GM18867 (cell line): Measurements from ENCODE around the gene NAPG.
A peak's percentile ranks its signal among the peaks of the same experiment; 100 is the strongest.
"Not testable (repeated sequence)": the region's sequence is repeated elsewhere in the genome, so short reads cannot be mapped to it uniquely, and the experiment has no call there.

Experiments used
- ATAC-seq: cut with Tn5 transposase; IDR thresholded peaks from one replicate; pipeline ENCODE4 v1.9.1; 2021; ENCODE audit warnings: mild to moderate bottlenecking, moderate library complexity; ENCODE audit not compliant: unreplicated experiment

Gene NAPG

DNA sequence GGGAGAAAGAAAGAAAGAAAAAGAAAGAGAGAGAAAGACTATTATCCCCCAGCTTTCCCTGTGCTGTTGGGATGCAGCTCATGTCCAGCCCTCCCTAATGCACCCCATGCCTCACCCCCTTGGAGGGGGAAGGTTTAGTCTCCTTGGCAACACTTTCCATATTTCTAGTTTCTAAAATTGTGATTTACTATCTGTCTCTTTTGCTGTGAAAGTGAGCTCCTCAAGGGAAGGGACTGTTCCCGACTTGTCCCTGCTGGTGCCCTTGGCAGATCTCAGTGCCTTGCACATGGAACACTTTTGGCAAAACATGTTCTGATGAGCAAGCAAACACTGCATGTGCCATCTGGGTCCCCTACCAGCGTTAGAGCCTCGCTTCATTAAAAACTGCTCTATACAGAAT is 11.7 kb upstream of the NAPG start:
- no peak for ATAC-seq

DNA sequence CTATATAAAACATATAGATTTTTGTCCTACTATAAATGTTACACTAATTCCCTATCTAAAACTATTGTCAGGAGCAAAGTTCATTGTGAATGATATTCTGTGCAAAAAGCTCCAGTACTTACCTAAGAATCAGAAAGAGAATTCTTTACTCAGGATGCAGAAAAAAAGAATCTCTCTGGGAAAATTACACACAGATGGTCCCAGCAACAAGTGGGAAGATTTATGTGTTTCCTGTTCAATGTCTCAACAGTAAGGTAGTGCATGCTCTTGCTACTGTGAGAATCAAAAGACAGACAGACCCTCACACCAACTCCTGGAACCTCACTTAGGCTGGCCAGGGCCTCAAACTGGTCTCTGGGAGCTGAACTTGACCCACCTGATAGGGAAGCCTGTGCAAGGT is 11.2 kb upstream of the NAPG start:
- no peak for ATAC-seq

DNA sequence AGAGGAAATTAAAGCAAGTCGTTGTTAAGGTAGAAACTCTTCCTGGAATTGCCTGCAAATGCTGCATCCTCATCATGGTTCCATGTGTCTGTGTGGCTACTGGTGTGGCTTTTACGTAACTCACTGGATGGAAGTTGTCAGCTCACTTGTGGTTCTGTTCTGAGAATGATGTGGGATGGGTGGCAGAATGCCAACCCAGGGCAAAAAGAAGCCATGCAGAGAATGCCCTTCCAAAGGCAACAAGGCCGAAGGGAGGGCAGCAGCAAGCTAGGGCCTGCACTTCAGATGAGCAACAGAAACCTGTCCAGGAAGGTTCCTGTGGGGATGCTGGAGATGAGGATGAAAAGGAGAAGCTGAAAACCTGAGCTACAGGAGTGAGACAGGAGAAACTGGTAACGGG is 10.4 kb upstream of the NAPG start:
- ATAC-seq = no peak

DNA sequence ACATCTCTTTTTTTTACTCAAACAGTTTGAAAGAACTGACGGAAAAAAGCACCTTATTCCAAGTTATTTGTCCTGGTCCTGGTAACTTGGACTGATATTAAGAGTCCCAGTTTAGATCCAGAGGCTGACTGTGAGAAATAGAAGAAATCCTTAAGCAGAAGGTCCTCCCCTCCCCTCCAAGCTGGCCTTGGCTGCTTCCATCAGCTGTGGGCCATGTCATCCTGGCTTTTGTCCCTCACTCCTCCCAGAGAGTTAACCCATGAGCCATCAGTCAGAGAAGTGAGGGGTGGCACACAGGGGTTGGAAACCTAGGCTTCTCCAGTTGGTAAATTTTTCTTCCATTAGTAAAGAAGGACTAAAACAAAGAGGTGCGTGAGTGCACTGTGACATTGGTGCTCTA is 9.7 kb upstream of the NAPG start:
- no peak for ATAC-seq

DNA sequence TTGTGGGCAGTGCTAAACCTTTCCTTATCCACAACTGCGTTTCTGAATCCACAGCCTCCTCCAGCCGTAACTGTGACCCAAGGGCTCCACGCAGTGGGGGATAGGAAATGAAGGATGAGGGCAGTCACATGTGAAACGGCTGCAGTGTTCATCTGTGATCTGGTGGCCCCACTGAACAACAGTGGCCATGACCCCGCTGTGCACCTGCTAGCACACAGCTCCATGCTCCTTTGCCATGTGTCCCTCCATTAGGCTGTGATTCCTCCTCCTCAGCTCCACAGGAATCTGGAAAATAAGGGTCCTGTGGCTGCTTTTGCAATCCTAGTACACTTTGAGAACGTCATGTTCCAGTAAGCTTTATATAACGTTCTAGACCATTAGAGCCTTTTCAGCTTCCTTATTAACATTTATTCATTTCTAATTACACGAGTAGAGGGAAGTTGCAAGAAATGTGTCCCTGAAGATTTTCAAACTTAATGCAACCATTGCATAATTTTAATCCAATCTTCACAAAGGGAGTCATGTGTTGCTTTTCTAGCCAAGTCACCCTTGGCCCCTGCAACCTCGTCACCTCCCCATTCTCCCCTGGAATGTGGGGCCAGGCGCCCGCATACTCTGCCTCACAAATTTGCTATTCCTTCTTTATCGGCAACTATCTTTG is 7.1 kb upstream of the NAPG start:
- ATAC-seq = no peak

DNA sequence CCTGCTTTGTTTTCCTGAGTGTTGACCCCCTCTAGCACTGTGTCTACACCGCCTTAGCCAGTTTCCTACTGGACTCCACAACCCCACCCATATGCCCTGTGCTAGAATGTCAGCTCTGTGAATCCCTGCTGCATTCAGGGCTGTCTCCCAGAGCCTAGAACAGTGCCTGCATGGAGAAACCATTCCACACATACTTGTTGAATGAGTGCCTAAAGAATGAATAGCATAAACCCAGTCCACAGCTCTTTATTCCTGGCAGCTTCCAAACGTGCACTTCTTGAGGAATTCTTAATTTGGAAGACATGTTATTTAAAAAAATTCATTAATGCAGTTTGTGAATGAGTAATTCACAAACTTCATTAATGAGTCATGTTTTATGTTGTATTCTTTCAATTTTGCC is 6.5 kb upstream of the NAPG start:
- ATAC-seq = no peak

DNA sequence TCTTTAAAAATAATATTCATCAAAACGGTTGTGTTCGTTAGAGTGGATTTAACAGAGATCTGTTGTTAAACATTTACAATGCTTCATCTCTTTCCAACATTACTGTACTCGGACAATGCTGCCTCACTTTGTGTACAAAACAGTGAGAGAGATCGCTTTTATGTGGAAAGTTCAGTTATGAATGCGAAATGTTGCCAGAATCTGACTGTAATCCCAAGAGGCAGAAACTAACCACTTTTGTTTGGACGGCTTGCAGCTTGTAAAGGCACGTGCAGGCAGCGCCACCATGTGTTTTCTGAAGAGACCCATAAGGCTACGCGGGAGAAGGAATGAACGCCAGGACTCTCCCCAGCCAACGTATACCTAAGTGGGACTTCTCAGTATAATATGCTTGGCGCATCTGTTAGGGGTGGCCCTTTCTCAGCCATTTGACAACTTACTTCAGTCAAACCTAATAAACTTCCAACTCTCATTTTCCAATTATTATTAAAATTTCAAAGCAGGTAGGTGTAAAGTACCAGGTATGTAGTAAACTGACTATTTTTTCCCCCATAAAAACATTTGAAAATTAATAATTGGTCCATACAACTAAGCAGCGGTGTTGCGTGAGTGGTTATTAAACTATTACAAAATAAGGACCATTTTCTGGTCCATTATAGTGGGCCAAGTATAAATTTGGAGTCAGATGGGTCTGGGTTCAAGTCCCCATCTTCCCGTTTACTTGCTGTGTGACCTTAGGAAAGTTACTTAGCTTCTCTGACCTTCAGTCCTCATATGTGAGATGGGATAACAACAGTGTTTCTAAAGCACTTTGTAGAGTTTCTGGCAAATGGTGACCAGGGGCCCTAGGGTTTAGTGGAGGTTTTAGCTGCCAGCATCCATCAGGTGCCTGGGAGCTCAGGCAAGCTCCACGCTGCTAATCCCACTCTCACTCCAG is 5.6 kb upstream of the NAPG start:
- ATAC-seq = peak; percentile 66

DNA sequence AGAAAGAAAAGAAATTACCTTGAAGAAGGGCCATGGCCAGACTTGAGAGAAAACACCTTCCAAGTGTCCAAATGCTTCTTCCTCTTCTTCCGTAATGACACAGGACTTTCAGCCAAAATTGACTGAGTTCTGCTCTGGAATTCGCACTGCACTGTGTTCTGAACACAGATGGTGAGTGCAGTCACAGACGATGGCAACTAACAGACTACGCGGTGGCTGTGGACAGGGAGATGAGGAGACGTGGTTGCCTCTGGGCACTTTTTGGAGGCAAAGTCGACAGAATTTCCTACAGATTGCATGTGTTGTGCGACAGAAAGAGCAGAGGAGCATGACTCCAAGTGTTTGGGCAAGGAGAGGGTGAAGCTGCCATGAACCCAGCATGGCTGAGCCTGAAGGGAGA is 4.3 kb upstream of the NAPG start:
- no peak for ATAC-seq

DNA sequence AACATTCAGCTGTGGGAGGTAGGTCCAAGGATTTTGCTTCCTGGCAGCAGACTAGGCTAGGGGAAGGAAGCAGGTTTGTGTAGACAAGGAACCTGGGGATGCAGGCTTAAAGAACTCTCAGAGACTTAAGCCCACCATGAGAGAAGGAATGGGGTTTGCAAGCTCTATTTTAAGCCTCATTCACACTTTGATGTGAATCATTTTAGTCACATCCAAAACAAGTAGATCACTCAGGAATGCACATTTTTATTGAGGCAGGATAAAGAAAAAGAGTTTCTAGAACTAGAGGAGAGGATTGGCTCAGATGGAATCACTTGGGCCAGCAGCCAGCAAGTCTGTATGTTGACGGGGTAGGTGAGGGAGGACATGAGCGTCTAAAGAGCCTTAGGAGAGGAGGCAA is 3.3 kb upstream of the NAPG start:
- no peak for ATAC-seq

DNA sequence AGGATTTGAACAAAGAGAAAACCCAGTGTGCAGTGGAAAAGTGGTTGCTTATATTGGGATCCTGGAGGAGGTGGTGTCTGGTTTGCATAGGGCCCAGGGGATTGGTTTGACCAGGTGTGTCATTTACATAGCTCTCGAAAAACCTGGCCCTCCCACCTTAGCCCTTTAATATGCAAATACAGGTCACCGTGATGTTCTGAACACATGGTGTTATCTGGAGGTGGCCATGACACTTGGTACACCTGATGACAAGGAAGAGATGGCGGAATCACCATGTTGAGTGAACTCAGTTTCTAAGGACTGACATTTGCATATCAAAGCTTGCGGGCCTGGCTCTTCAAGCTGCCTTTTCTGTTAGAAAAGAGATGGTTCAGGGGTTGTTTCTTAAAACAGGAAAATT is 2.3 kb upstream of the NAPG start:
- no peak for ATAC-seq

DNA sequence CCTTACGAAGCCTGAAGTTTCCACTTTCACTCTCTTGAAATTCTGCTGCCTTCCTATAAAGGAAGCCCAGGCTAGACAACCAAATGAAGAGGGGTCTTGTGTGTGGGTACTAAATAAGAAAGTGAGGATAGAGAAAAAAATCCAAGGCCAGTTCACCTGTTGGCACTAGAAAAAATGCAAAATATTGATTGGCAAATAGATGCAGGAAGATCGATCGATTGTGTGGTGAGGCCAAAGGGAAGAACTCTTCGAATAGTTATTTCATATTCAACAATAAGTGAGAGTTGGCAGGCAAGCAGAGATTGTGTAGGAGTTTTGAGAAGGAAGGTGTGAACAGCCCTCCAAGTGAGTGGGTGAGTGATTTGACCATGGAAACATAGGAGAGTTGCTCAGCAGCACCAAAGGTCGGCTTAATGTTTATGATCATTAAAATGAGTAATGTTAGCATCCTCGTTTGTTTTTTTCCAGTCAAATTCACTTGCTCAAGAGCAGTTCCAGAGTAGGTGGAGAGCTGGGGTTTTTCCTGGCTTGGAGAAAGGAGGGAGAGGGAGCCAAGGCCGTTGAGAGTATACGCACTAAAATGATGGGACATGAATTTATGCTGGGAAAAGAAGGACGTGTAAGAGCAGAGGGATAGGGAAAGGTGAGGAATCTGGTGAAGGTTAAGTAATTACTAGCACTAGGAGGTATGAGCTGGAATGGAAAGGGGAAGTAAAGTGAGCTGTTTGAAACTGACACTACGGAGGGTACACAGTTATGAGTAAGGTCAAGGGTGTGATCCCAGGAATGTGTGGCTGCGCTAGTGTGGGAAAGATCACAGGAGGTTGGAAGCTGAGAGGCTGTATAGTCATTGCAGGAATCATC is 1.1 kb upstream of the NAPG start:
- ATAC-seq = no peak

DNA sequence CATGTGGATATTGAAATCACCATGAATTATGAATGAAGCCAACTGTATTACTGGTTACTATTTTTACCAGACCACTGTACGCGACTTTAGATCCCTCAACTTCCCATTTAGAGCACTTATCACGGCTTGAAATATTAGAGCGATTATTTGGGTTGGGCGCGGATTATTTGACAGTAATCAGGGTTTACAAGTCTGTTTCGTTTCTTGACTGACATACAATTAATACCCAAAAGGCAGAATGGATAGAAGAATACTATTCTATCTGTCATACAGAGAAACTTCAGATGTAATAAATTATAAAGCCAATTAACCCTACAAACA is 496 bp upstream of the NAPG start:
- no peak for ATAC-seq

DNA sequence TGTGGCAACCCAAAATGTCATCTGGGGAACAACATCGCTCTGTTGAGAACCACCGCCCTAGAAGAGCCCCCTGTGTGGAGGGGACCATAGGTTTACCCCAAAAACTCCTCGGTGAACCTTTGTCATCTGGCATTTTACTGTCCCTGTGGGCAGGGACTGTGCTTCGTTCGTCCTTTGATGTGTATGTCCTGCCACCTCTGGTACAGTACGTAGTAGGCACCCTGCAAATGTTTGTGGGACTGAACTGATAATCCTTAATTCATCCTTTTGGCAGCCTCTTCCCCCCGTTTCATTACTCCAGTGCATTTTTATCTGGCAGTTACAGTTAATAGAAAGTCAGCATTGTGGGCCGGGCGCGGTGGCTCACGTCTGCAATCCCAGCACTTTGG is 728 bp downstream of the NAPG start:
- ATAC-seq = peak; percentile 15

DNA sequence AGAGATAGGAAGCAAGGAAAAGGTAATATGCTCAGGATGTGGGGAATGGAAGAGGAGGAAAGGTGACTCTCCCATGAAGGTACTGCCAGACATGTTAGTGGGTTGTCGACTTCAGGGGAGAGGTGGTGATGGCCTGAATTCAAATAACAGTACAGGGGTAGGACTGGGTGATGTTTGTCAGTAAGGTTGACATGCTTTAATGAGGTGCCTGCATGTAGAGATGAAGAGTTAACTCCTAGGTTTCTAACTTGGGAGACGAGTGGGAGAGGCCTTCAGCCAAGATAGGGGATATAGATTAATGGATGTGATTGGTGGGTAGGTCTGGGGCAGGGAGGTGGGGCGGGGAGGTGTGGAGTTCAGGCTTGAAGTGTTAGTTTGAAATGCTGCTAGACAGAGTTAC is 2.6 kb downstream of the NAPG start:
- no peak for ATAC-seq

DNA sequence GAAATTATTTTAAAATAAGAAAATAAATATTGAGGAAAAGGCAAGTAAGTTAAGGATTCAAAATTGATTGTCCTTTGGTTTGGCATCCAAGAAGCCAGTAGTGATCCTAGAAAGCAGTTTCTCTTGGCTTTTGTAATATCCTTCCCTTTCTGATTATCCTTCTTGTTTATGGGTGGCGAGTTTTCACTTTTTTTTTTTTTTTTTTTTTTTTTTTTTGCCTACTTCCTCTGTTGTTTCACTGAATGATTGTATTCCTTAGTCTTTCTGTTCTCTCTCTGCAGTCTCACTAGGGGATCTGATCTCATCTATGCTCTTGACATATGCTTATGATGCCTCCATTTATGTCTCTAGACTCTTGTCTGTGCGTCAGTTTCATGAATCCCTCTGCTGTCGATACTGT is 4.2 kb downstream of the NAPG start:
- ATAC-seq = no peak

DNA sequence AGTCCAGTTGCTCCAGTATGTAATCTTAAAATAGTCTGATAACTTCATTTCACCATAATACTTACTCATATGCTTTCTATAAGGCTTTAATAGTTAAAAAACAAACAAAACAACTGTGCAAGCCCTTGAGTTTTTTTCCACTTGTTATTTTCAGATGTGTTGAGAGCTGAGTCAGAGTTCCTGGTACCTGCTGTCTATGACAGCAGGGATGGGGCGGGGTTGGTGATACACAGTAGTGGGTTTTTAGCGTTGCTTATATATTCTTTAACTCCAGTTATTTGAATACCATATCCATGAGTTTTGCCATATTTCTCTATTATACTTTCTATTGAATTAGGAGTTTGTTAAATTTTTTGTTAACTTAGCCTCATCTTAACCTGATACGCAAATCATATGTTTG is 5.0 kb downstream of the NAPG start:
- ATAC-seq = no peak

DNA sequence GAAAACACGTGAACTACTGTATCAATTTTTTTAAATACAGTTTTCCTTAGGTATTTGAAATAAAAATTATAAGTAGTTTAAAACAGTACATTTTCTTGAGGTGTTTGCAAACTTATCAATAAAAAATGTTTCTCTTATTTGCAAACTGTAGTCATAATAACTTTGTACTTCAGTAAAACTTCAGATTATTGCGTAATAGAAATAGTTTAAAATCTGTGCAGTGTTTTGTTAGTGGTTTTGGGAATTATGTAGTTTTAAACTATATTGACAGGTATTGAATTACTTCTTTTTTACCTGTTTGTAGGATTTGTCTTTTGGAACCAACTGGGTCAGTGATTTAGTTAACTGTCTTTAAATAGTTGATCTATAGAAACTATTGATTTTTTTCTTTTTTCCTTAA is 7.3 kb downstream of the NAPG start:
- ATAC-seq = no peak

DNA sequence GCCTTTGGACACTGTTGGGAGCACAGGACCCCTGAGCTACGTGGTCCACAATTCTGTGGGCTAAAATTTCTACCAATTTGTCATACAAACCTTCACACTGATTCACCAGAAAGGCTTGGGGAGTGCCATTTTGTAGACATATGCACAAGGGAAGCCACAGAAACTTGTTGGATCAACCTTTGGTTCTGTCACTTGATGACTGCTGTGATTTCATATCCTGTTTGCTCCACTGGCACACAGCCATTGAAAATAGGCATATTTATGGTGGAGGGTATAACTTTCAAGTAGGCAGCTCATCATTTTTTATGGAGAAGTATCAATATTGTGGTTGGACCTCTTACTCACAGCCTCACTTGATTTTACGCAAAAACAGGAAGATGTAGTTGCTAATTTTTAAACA is 10.5 kb downstream of the NAPG start:
- no peak for ATAC-seq

DNA sequence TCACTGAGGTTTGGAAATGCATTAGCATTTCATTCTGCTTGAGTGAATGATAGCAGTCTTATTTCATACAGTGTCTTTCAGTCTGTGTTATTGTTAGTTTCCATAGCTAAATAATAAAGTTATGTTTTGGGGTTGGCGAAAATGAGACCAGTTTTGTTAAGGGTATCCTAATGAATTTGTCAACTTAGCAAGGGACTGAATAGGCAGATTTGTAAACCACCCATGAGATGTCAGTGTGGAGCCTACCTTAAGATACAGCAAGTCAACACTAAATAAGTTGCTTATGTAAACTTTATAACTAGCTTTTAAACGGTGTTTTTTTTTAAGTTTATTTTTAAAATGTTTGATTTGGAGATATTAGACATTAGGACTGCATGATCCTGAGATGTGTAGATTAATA is 11.9 kb downstream of the NAPG start:
- ATAC-seq = no peak

DNA sequence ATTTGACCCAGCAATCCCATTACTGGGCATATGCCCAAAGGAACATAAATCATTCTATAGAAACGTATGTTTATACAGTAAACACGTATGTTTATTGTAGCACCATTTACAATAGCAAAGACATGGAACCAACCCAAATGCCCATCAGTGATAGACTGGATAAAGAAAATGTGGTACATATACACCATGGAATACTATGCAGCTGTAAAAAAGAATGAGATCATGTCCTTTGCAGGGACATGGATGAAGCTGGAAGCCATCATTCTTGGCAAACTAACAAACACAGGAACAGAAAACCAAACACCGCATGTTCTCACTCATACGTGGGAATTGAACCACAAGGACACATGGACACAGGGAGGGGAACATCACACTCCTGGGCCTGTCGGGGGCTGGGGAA is 13.3 kb downstream of the NAPG start:
- ATAC-seq = not testable (repeated sequence)

DNA sequence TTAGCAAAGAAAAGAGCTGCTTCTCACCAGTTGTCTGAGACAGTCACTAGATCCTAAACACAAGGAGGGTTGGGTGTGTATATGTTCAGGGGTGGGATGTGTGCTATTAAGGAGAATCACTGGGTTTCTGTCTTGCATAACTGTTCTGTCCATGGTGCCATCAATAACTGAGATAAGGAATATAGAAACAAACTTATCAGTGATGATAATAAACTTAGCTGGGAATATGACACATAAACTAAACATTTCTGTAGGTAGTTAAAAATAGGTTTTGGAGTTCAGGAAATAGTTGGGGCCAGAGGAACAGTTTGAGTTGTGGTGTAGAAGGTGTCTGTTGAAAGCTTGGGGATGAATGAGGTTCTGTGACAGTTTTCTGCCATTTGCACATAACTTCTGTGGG is 17.4 kb downstream of the NAPG start:
- no peak for ATAC-seq
